H1 (cell line): Measurements from ENCODE around the gene FASTKD1. TPM values are rescaled to one million over a fixed set of nuclear protein-coding genes. Genes with fewer than 3 reads are reported as not detected.
A peak's percentile ranks its signal among the peaks of the same experiment; 100 is the strongest.

Experiments used
- CTCF ChIA-PET: fragments of 300-600 bp; sonication (Branson Sonifier 250); formaldehyde crosslinking; loops from one replicate; lab custom pipeline; 2021; ENCODE audit not compliant: partially characterized antibody; lab: Charles Lee
- POLR2A ChIA-PET: fragments of 300-600 bp; sonication (Branson Sonifier 250); formaldehyde crosslinking; loops from one replicate; lab custom pipeline; 2021; ENCODE audit warnings: inconsistent platforms; ENCODE audit not compliant: partially characterized antibody; lab: Charles Lee
- DNase-seq, 2 experiments: peaks; one replicate each; pipeline versions ENCODE4 v3.0.0 to v3.0.0-alpha.2; 2010 to 2022; ENCODE audit warnings: low spot score in 2 of 2, low read depth in 1 of 2, mixed read lengths in 1 of 2
- FAIRE-seq: peaks from 2 replicates; lab custom pipeline; 2011; peaks lifted over from hg19 to GRCh38; lab: Jason Lieb, UNC
- H2AFZ ChIP-seq: 2 replicates; pipeline ENCODE4 v1.8.1; 2012; ENCODE audit warnings: low read length, inconsistent platforms
- H2AK5ac ChIP-seq: 2 replicates; pipeline ENCODE4 v1.6.1; 2013; ENCODE audit warnings: low read depth, low read length
- H2BK120ac ChIP-seq: replicated peaks from 2 replicates; pipeline ENCODE3; 2013; ENCODE audit warnings: low read depth, low read length, inconsistent platforms
- H2BK12ac ChIP-seq: 2 replicates; pipeline ENCODE4 v1.6.1; 2013; ENCODE audit warnings: low read depth, low read length
- H2BK15ac ChIP-seq: 2 replicates; pipeline ENCODE4 v1.6.1; 2013; ENCODE audit warnings: low read length
- H2BK20ac ChIP-seq: 2 replicates; pipeline ENCODE4 v1.6.1; 2013; ENCODE audit warnings: low read length
- H2BK5ac ChIP-seq: 2 replicates; pipeline ENCODE4 v1.6.1; 2013; ENCODE audit warnings: low read depth, low read length
- H3K14ac ChIP-seq: 2 replicates; pipeline ENCODE4 v1.6.1; 2013; ENCODE audit warnings: inconsistent platforms; ENCODE audit not compliant: insufficient read length
- H3K18ac ChIP-seq: 2 replicates; pipeline ENCODE4 v1.6.1; 2013; ENCODE audit warnings: low read length; ENCODE audit errors: extremely low read depth
- H3K23ac ChIP-seq: 2 replicates; pipeline ENCODE4 v1.6.1; 2013; ENCODE audit warnings: inconsistent platforms; ENCODE audit not compliant: insufficient read length
- H3K23me2 ChIP-seq: 2 replicates; pipeline ENCODE4 v1.6.1; 2013; ENCODE audit warnings: low read depth, low read length
- H3K27ac ChIP-seq: 2 replicates; pipeline ENCODE4 v1.6.1; 2011; ENCODE audit warnings: low read depth, low read length, inconsistent platforms
- H3K27me3 ChIP-seq, 4 experiments: replicated peaks in 1 of 4; 1 replicate in 1 of 4; 2 replicates in 3 of 4; pipeline versions ENCODE4 v1.6.1 to v1.8.1; 2011 to 2013; ENCODE audit warnings: low read length in 3 of 4, mild to moderate bottlenecking in 3 of 4, inconsistent platforms in 2 of 4, mixed read lengths in 2 of 4, moderate library complexity in 1 of 4; ENCODE audit not compliant: control insufficient read depth in 3 of 4, insufficient read depth in 3 of 4; ENCODE audit errors: extremely low read depth in 1 of 4
- H3K36me3 ChIP-seq, 4 experiments: 2 replicates each; pipeline versions ENCODE4 v1.6.1 to v1.8.1; 2011 to 2013; ENCODE audit warnings: mild to moderate bottlenecking in 4 of 4, low read length in 3 of 4, moderate library complexity in 2 of 4, control low read depth in 1 of 4, inconsistent platforms in 1 of 4; ENCODE audit not compliant: insufficient read depth in 4 of 4, control insufficient read depth in 2 of 4
- H3K4ac ChIP-seq: replicated peaks from 2 replicates; pipeline ENCODE3; 2013; ENCODE audit warnings: low read length, low read depth, mixed read lengths, inconsistent platforms; ENCODE audit not compliant: insufficient read length
- H3K4me1 ChIP-seq, 4 experiments: replicated peaks in 1 of 4; 1 replicate in 1 of 4; 2 replicates in 3 of 4; pipeline versions ENCODE4 v1.6.1 to v1.8.1; 2011 to 2013; ENCODE audit warnings: low read length in 3 of 4, inconsistent platforms in 2 of 4, mixed read lengths in 1 of 4; ENCODE audit not compliant: insufficient read depth in 4 of 4, control insufficient read depth in 3 of 4
- H3K4me2 ChIP-seq, 2 experiments: 2 replicates each; pipeline versions ENCODE4 v1.6.1 to v1.8.1; 2011 to 2013; ENCODE audit warnings: low read depth in 2 of 2, low read length in 2 of 2, control low read depth in 1 of 2, inconsistent platforms in 1 of 2, mild to moderate bottlenecking in 1 of 2; ENCODE audit not compliant: insufficient read depth in 1 of 2
- H3K4me3 ChIP-seq, 4 experiments: fragments of 200-600, 300-600 bp in 1 of 4; sonication (generic), shearing (Covaris generic), sonication (Bioruptor Twin) in 1 of 4; 2 replicates each; pipeline versions ENCODE4 v1.5.1 to v1.8.1; 2011 to 2016; ENCODE audit warnings: low read length in 4 of 4, low read depth in 3 of 4, control low read depth in 2 of 4, inconsistent platforms in 2 of 4, mild to moderate bottlenecking in 2 of 4, mixed read lengths in 1 of 4, moderate library complexity in 1 of 4; ENCODE audit not compliant: insufficient read depth in 2 of 4; ENCODE audit errors: extremely low read depth in 1 of 4
- H3K56ac ChIP-seq: replicated peaks from 2 replicates; pipeline ENCODE3; 2013; ENCODE audit warnings: low read depth, mild to moderate bottlenecking, mixed read lengths, low read length, inconsistent platforms; ENCODE audit not compliant: insufficient read length
- H3K79me1 ChIP-seq: 2 replicates; pipeline ENCODE4 v1.6.1; 2013; ENCODE audit warnings: low read depth, low read length, control low read depth
- H3K79me2 ChIP-seq, 2 experiments: 2 replicates each; pipeline versions ENCODE4 v1.6.1 to v1.8.1; 2012 to 2013; ENCODE audit warnings: low read length in 2 of 2, mild to moderate bottlenecking in 2 of 2, inconsistent platforms in 1 of 2; ENCODE audit not compliant: insufficient read depth in 2 of 2, control insufficient read depth in 1 of 2
- H3K9ac ChIP-seq, 4 experiments: replicated peaks in 1 of 4; 1 replicate in 1 of 4; 2 replicates in 3 of 4; pipeline versions ENCODE4 v1.6.1 to v1.8.1; 2011 to 2013; ENCODE audit warnings: low read depth in 3 of 4, low read length in 3 of 4, control low read depth in 2 of 4, mild to moderate bottlenecking in 2 of 4, moderate library complexity in 2 of 4, inconsistent platforms in 1 of 4; ENCODE audit errors: extremely low read depth in 1 of 4
- H3K9me3 ChIP-seq, 2 experiments: 2 replicates each; pipeline versions ENCODE4 v1.6.1 to v1.8.1; 2012 to 2013; ENCODE audit warnings: mild to moderate bottlenecking in 2 of 2, moderate library complexity in 2 of 2, control low read depth in 1 of 2, inconsistent platforms in 1 of 2, low read depth in 1 of 2, low read length in 1 of 2, mixed read lengths in 1 of 2; ENCODE audit not compliant: insufficient read depth in 2 of 2
- H4K20me1 ChIP-seq, 2 experiments: replicated peaks in 1 of 2; 2 replicates each; pipeline versions ENCODE3 to v1.8.1; 2011 to 2013; ENCODE audit warnings: inconsistent platforms in 2 of 2, low read length in 2 of 2, mild to moderate bottlenecking in 1 of 2; ENCODE audit not compliant: insufficient read depth in 2 of 2, control insufficient read depth in 1 of 2
- H4K5ac ChIP-seq: 2 replicates; pipeline ENCODE4 v1.6.1; 2013; ENCODE audit warnings: low read length, low read depth, mixed read lengths, inconsistent platforms; ENCODE audit not compliant: insufficient read length
- H4K8ac ChIP-seq: 2 replicates; pipeline ENCODE4 v1.8.0; 2013; ENCODE audit warnings: mild to moderate bottlenecking, moderate library complexity, low read length, inconsistent platforms; ENCODE audit not compliant: insufficient read depth; ENCODE audit errors: extremely low read depth
- H4K91ac ChIP-seq: replicated peaks from 2 replicates; pipeline ENCODE3; 2013; ENCODE audit warnings: low read length, mixed read lengths, inconsistent platforms; ENCODE audit not compliant: insufficient read length
- CBX5 ChIP-seq: fragments of 300-800, 300-1000 bp; sonication (generic); IDR thresholded peaks from 2 replicates; pipeline ENCODE4 v1.7.1; 2016; ENCODE audit warnings: antibody characterized with exemption, low read length, low read depth
- CTCF ChIP-seq, 3 experiments: IDR thresholded peaks; 1 replicate in 2 of 3; 2 replicates in 1 of 3; pipeline versions ENCODE4 v1.5.1 to v1.6.1; 2011; ENCODE audit warnings: low read length in 3 of 3, mild to moderate bottlenecking in 3 of 3, inconsistent platforms in 2 of 3, low read depth in 1 of 3, moderate library complexity in 1 of 3; ENCODE audit not compliant: insufficient read depth in 1 of 3; ENCODE audit errors: control extremely low read depth in 1 of 3
- RAD21 ChIP-seq, 2 experiments: IDR thresholded peaks in 1 of 2; conservative IDR thresholded peaks in 1 of 2; 2 replicates each; pipeline ENCODE4 v1.6.1; 2011; ENCODE audit warnings: low read depth in 2 of 2, low read length in 2 of 2, improper control_type of control experiment in 1 of 2, inconsistent platforms in 1 of 2, mild to moderate bottlenecking in 1 of 2, moderate library complexity in 1 of 2
- WGBS, 2 experiments: shearing (Covaris generic) in 1 of 2; methylation state at CpG; one replicate each; pipeline versions ENCODE4 v1.1.6 to v1.1.7; 2013 to 2015; ENCODE audit warnings: low lambda C conversion rate in 2 of 2, mixed read lengths in 2 of 2, inconsistent platforms in 1 of 2, low coverage in 1 of 2, missing lambda C conversion rate in 1 of 2; ENCODE audit not compliant: insufficient replicate concordance in 2 of 2, insufficient coverage in 1 of 2, insufficient read length in 1 of 2; ENCODE audit errors: extremely low coverage in 1 of 2, missing lambda C conversion rate in 1 of 2; 5-methylcytosine and 5-hydroxymethylcytosine counted together
- polyA plus RNA-seq, 7 experiments: library from polyadenylated mRNA; depleted of rRNA in 3 of 7; stranded (reverse) in 5 of 7; unstranded in 2 of 7; fragments of >200 nt in 5 of 7; fragments of 200-250 nt in 2 of 7; gene quantifications; 1 replicate in 5 of 7; 2 replicates in 1 of 7; 4 replicates in 1 of 7; pipeline versions ENCODE4 v1.2.1 to v1.2.3, GENCODE V29; 2011 to 2013; ENCODE audit warnings: missing spikeins in 2 of 7, mixed read lengths in 2 of 7
- total RNA-seq: library from RNA; stranded (reverse); fragmentation: NEBNext Ultra II Directional; extraction: Animal tissue kit (Norgen Biotek cat#: 25700); gene quantifications from 2 replicates; pipeline ENCODE4 v1.2.1, GENCODE V29; 2021

Gene FASTKD1
- total and polyA plus RNA-seq, 2 of the 8 experiments (the other 6 are each of a cell fraction or from before 2014, with no cell fraction given): 18.7 to 70.8 TPM

- no peak overlapping the region for H3K23ac ChIP-seq
- FAIRE-seq (peak; percentile 98), DNase-seq (peak; percentile 9 to 89)
- no peaks in the 10 kb centered on the region for H3K79me2 ChIP-seq
- H2BK5ac ChIP-seq: no peak overlapping the region
- no peak overlapping the region for H3K4ac ChIP-seq
- no peak overlapping the region for H2BK15ac ChIP-seq
- no peak overlapping the region for H3K56ac ChIP-seq
- H3K18ac ChIP-seq: no peak overlapping the region
- no peaks in the 10 kb centered on the region for H4K20me1 ChIP-seq
- H3K4me2 ChIP-seq: no peak overlapping the region
- no peak overlapping the region for H3K14ac ChIP-seq
- no peaks in the 10 kb centered on the region for H3K23me2 ChIP-seq
- no peaks in the 10 kb centered on the region for H3K27me3 ChIP-seq
- H2BK120ac ChIP-seq: no peak overlapping the region
- H2AK5ac ChIP-seq: no peak overlapping the region
- CTCF ChIA-PET: interaction anchor here (0.6 to 2.4 kb wide), 18 partner anchors 10 to 1302 kb away, joined by 3 to 14 read pairs (median 4); no protein-coding TSS in a partner anchor
- no peak overlapping the region for H2BK20ac ChIP-seq
- H4K91ac ChIP-seq: no peak overlapping the region
- H3K36me3 ChIP-seq: peaks cover 0 to 16% (median 5%) of the 10 kb centered on the region in 4 experiments; a peak in 4 of 8 replicates
- no peak overlapping the region for H3K9ac ChIP-seq
- no peak overlapping the region for H4K8ac ChIP-seq
- H2AFZ ChIP-seq: no peak overlapping the region
- 6% methylated on average over 2 of the region's 2 CpGs; no CpG with 5 or more reads in 1 of the 2 experiments for WGBS, 2 experiments
- H3K27ac ChIP-seq: no peak overlapping the region
- H3K9me3 ChIP-seq: no peaks in the 10 kb centered on the region
- no peak overlapping the region for H4K5ac ChIP-seq
- POLR2A ChIA-PET: interaction anchor here (1.4 kb wide), 1 partner anchor 45 kb away, joined by 4 read pairs; the partner anchor contains the start of gene FASTKD1
- no peaks in the 10 kb centered on the region for H3K4me1 ChIP-seq
- H3K79me1 ChIP-seq: no peaks in the 10 kb centered on the region
- TF ChIP-seq CBX5 (no peak), RAD21 (IDR thresholded peaks at IDR 0.05 in 1 of 2, conservative IDR thresholded peaks at IDR 0.05 in 1 of 2; ENCODE audit: low read depth in 2 of 2, low read length in 2 of 2) (peak; percentile 65 to 74), CTCF (IDR thresholded peaks at IDR 0.05; ENCODE audit: control extremely low read depth in 1 of 3, insufficient read depth in 1 of 3, low read depth in 1 of 3, low read length in 3 of 3) (peak; percentile 76 to 94 (median 80))
- TF ChIP-seq, all 59 proteins: peak for 2
- Histone ChIP-seq H2BK12ac (no peak overlapping the region), H3K4me3 (no peak overlapping the region)
Measured at GRCh38 chr2:169528271-169528701, 45.4 kb downstream of the FASTKD1 start.
